Fibroblast of lung (primary cell): ENCODE measurements around the gene JMJD1C.

Experiments
- CTCF ChIP-seq, 2 donors: IDR thresholded peaks in 1 of 2; conservative IDR thresholded peaks in 1 of 2; 1 replicate in 1 of 2; 2 replicates in 1 of 2; pipeline ENCODE4 v1.5.1; 2011 to 2012; ENCODE audit warnings: low read length in 2 of 2, control low read depth in 1 of 2, inconsistent platforms in 1 of 2, low read depth in 1 of 2, mild to moderate bottlenecking in 1 of 2
- EZH2 ChIP-seq: IDR thresholded peaks from 2 replicates; pipeline ENCODE4 v1.5.1; 2012; ENCODE audit warnings: low read length, control low read depth, mild to moderate bottlenecking; ENCODE audit errors: missing control alignments

GRCh38 chr10:63468947-63469346 lies 3.2 kb upstream of the JMJD1C start:
- TF ChIP-seq CTCF (conservative IDR thresholded peaks at IDR 0.05 in 1 of 2, IDR thresholded peaks at IDR 0.05 in 1 of 2; ENCODE audit: low read depth in 1 of 2, low read length in 2 of 2), result no peak
- TF ChIP-seq EZH2, result no peak
